Psoas muscle (tissue), 8 donors: ENCODE data around the gene PAXX. TPM values are rescaled to one million over a fixed set of nuclear protein-coding genes. Genes with fewer than 3 reads are reported as not detected.

Source experiments
- ATAC-seq, 4 donors: fragments of 200-7000 bp; cut with Tn5 transposase; one replicate each; pipeline ENCODE4 v1.9.1; 2020; ENCODE audit warnings: moderate library complexity in 3 of 4, mild to moderate bottlenecking in 2 of 4
- DNase-seq, 2 donors: peaks; one replicate each; pipeline ENCODE4 v3.0.0-alpha.2; 2020
- H3K27ac ChIP-seq: fragments of 200-600 bp; one replicate; pipeline ENCODE4 v1.8.0; 2022
- H3K27me3 ChIP-seq, 3 donors: fragments of 200-600 bp in 1 of 3; one replicate each; pipeline versions ENCODE4 v1.6.1 to v1.8.0; 2013 to 2022; ENCODE audit warnings: low read length in 2 of 3, mild to moderate bottlenecking in 2 of 3, moderate library complexity in 1 of 3; ENCODE audit not compliant: insufficient read depth in 3 of 3
- H3K36me3 ChIP-seq, 2 donors: fragments of 200-600 bp in 1 of 2; one replicate each; pipeline versions ENCODE4 v1.6.1 to v1.8.0; 2013 to 2022; ENCODE audit warnings: low read depth in 1 of 2, mild to moderate bottlenecking in 1 of 2, moderate library complexity in 1 of 2; ENCODE audit not compliant: insufficient read depth in 1 of 2
- H3K4me1 ChIP-seq: fragments of 200-600 bp; one replicate; pipeline ENCODE4 v1.8.0; 2022
- H3K4me3 ChIP-seq: fragments of 200-600 bp; one replicate; pipeline ENCODE4 v1.8.0; 2022; ENCODE audit warnings: mild to moderate bottlenecking
- H3K9me3 ChIP-seq: fragments of 200-600 bp; one replicate; pipeline ENCODE4 v1.8.0; 2022
- CTCF ChIP-seq: fragments of 200-600 bp; IDR thresholded peaks from one replicate; pipeline ENCODE4 v1.8.0; 2022; ENCODE audit warnings: antibody characterized with exemption
- WGBS, 3 donors: extraction: QIAGEN DNeasy Blood & Tissue Kit; methylation state at CpG; one replicate each; pipeline versions ENCODE4 v1.1.6 to v1.1.7; 2013; 5-methylcytosine and 5-hydroxymethylcytosine counted together
- intact Hi-C, 2 donors: fragments of 100-400 bp; cut with DNase I; formaldehyde crosslinking; loops; one replicate each; pipeline versions ENCODE4 v1.11.0 to v1.14.2; 2022
- polyA plus RNA-seq, 3 donors: library from polyadenylated mRNA; stranded (reverse); fragments of 200-250 nt; gene quantifications; one replicate each; pipeline ENCODE4 v1.2.3, GENCODE V29; 2013
- total RNA-seq, 4 donors: library from RNA; stranded (reverse); fragmentation: NEBNext Ultra II Directional in 2 of 4; extraction: Animal tissue kit (Norgen Biotek cat#: 25700) in 2 of 4; gene quantifications; one replicate each; pipeline versions ENCODE4 v1.2.1 to v1.2.4, GENCODE V29; 2021 to 2023
- donor health status: healthy with polysubstance abuse.
- donor health status: DM: no; HTN: no; CAD: no; lungs with moderate emphysema.
- donor health status: Bipolar disorder and iron deficiency.
- donor health status: healthy.
- donor health status: DM: yes; HTN: yes; CAD: no.
- donor health status: DM: no; HTN: no; CAD: no.
- donor health status: DM: no; HTN: no; CAD: no.
- donor health status: DM: yes; HTN: yes; CAD: no.

Gene PAXX
- total and polyA plus RNA-seq, 7 donors, result 9.4 to 39.2 (median 15.6) TPM

GRCh38 chr9:137008312-137008711, 16.1 kb downstream of the PAXX start:
- WGBS, 3 donors, result 76 to 86% (median 82%) methylated on average over 19 to 22 of the region's 22 CpGs
- Histone ChIP-seq H3K27ac (no peak overlapping the region), H3K27me3 (no peaks in the 10 kb centered on the region), H3K4me1 (no peaks in the 10 kb centered on the region), H3K9me3 (no peaks in the 10 kb centered on the region), H3K36me3 (peaks cover 0 to 28% of the 10 kb centered on the region in 2 donors), H3K4me3 (no peak overlapping the region)
- ATAC-seq (no peak), DNase-seq (no peak)
- TF ChIP-seq CTCF, result no peak
- intact Hi-C loops, result no loop called here

- no peaks in the 10 kb centered on the region for H3K4me1 ChIP-seq
- H3K27ac ChIP-seq, result no peak overlapping the region
- no peaks in the 10 kb centered on the region for H3K9me3 ChIP-seq
- intact Hi-C loops, result no loop called here
- H3K4me3 ChIP-seq, result no peak overlapping the region
- no peak for TF ChIP-seq CTCF
- H3K36me3 ChIP-seq, result peaks cover 0 to 36% of the 10 kb centered on the region in 2 donors
- H3K27me3 ChIP-seq, result no peaks in the 10 kb centered on the region
- DNase-seq, result no peak
- WGBS, 3 donors, result 90 to 96% (median 95%) methylated on average over 14 to 18 of the region's 18 CpGs
- no peak for ATAC-seq
Observed at GRCh38 chr9:137009217-137009616, 17.0 kb downstream of the PAXX start.

GRCh38 chr9:137009938-137010732, 17.9 kb downstream of the PAXX start:
- Histone ChIP-seq H3K27me3 (no peaks in the 10 kb centered on the region), H3K27ac (no peak overlapping the region), H3K4me3 (no peak overlapping the region), H3K9me3 (no peaks in the 10 kb centered on the region), H3K36me3 (peaks cover 0 to 46% of the 10 kb centered on the region in 2 donors), H3K4me1 (no peaks in the 10 kb centered on the region)
- intact Hi-C loops, result no loop called here
- no peak for TF ChIP-seq CTCF
- no peak for DNase-seq
- no peak for ATAC-seq
- 93 to 95% (median 94%) methylated on average over 47 to 49 of the region's 49 CpGs for WGBS, 3 donors

GRCh38 chr9:137011156-137011555, 18.9 kb downstream of the PAXX start:
- no peak for DNase-seq
- no peak for TF ChIP-seq CTCF
- Histone ChIP-seq H3K4me3 (no peak overlapping the region), H3K9me3 (no peaks in the 10 kb centered on the region), H3K36me3 (peaks cover 0 to 56% of the 10 kb centered on the region in 2 donors), H3K27me3 (no peaks in the 10 kb centered on the region), H3K4me1 (no peaks in the 10 kb centered on the region), H3K27ac (no peak overlapping the region)
- no peak for ATAC-seq
- intact Hi-C loops, result no loop called here
- 92 to 96% (median 94%) methylated on average over 24 of the region's 24 CpGs for WGBS, 3 donors
